ENCODE data around the gene TPK1.
A peak's percentile ranks its signal among the peaks of the same experiment; 100 is the strongest.

TPK1 gene

DNA sequence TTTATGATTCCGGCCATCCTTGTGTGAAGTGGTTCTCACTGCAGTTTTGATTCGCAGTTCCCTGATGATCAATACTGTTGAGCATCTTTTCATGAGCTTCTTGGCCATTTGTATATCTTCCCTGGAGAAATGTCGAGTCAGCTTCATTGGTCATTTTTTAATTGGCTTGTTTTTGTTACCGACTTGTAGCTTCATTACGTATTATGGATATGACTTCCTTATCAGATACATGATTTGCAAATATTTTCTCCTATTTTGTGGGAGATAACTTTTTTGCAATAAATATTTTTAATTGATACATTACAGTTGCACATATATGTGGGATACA is 27.4 kb upstream of the TPK1 start:
- TF ChIP-seq, protein P1, sequence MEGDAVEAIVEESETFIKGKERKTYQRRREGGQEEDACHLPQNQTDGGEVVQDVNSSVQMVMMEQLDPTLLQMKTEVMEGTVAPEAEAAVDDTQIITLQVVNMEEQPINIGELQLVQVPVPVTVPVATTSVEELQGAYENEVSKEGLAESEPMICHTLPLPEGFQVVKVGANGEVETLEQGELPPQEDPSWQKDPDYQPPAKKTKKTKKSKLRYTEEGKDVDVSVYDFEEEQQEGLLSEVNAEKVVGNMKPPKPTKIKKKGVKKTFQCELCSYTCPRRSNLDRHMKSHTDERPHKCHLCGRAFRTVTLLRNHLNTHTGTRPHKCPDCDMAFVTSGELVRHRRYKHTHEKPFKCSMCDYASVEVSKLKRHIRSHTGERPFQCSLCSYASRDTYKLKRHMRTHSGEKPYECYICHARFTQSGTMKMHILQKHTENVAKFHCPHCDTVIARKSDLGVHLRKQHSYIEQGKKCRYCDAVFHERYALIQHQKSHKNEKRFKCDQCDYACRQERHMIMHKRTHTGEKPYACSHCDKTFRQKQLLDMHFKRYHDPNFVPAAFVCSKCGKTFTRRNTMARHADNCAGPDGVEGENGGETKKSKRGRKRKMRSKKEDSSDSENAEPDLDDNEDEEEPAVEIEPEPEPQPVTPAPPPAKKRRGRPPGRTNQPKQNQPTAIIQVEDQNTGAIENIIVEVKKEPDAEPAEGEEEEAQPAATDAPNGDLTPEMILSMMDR (IDR thresholded peaks at IDR 0.05; ENCODE audit: low read depth, low read length, missing control alignments): no peak
- no peak for DNase-seq (ENCODE audit: low read depth)
- in situ Hi-C loops (cut with HindIII; ENCODE audit: low sequenced_read_pairs): no loop called here
- no peak overlapping the region for H3K4me3 ChIP-seq (ENCODE audit: low read depth, low read length)

DNA sequence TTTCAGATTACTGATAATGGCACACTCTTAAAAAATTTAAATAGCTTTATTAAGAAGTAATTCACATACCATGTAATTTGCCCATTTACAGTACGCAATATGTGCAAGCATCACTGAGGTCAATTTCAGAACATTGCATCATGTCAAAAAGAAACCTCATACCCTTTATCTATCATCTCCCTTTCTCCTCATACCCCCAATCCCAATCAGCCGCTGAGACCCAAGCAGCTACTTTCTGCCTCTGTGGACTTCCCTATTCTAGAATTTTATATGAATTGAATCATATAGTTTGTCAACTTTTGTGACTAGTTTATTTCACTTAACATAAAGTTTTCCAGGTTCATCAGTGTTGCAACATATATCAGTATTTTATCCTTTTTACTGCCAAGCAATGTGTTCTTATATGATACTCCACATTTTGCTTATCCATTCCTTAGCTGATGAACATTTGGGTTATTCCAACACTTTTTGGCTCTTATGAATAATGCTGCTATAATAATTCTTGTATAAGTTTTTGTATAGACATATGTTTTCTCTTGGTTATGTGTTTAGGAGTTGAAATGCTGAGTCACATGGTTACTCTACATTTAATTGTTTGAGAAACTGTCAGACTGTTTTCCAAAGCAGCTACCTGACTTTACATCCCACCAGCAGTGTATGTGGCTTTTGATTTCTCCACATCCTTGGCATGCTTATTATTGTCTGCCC is 26.9 kb upstream of the TPK1 start:
- TF ChIP-seq, protein P1 (IDR thresholded peaks at IDR 0.05; ENCODE audit: low read depth, low read length, missing control alignments): no peak
- DNase-seq (ENCODE audit: low read depth): no peak
- in situ Hi-C loops (cut with HindIII; ENCODE audit: low sequenced_read_pairs): no loop called here
- no peak overlapping the region for H3K4me3 ChIP-seq (ENCODE audit: low read depth, low read length)

DNA sequence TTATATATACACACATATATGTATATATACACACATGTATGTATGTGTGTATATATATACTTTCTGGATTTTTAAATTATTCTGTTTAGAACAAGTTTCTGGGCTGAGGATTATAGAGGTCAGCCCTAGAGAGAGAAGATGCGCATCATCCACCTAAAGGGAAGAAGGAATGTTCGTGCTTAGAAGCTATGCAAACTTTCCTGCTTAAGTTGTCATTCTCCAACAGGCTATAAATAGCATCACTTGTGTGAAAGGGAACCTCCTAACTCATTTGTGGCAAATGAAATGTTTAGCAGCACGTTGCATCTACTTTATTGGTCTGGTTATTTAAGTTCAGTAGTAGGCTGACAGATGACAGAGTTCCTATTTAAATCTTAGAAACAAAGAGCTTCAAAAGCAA is 23.9 kb upstream of the TPK1 start:
- TF ChIP-seq, protein P1 (IDR thresholded peaks at IDR 0.05; ENCODE audit: low read depth, low read length, missing control alignments): no peak
- in situ Hi-C loops (cut with HindIII; ENCODE audit: low sequenced_read_pairs): no loop called here

DNA sequence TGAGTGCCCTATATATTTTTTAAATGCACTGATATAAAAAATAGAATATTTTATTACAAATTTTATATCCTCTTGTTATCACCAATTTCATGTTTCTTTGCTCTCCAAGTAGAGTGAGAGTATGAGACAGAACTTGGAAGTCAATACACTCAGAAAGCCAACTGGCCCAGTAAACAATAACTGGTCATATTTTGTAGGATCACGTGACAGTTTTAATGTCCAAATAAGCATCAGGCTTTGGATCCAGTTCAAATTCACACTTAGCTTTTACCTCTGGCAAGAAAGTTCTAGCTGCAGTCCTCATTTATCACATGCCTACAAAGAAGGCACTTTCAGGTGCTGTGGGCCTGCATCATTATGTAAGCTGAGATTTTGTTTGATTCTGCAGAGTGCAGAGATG is 21.6 kb upstream of the TPK1 start:
- no peak overlapping the region for H3K4me3 ChIP-seq (ENCODE audit: low read depth, low read length)
- DNase-seq (ENCODE audit: low read depth): no peak
- in situ Hi-C loops (cut with HindIII; ENCODE audit: low sequenced_read_pairs): no loop called here
- TF ChIP-seq, protein P1 (IDR thresholded peaks at IDR 0.05; ENCODE audit: low read depth, low read length, missing control alignments): no peak

More for the DNA sequence above, 23.9 kb upstream of the TPK1 start:
- DNase-seq (ENCODE audit: low read depth): no peak
- H3K4me3 ChIP-seq (ENCODE audit: low read depth, low read length): no peak overlapping the region

DNA sequence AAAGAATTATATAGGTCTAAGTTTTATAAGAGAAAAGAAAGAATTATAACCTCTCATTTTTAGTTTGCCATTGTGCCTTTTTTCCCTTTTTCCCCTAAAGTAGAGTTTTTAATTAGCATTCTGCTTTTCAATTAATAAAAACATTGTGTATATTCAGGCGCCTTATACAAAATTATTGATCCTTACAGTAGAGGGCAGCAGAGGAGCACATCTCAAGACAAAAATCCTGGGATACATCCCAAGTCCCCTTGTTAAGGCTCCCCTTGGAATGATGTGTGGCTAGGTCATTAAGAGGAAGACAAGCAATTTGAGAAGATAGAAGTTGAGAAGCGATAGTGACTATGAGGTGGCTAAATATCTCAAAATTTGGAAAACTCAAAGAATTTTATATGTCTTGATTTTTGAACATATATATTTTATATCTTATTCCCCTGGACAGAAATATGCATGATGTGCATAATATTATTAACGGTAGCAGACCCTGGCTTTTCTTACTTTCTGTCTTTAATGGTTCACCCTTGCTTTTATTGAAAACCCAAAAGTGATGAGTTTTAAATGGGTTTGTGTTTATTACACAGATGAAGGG is 19.1 kb upstream of the TPK1 start:
- in situ Hi-C loops (cut with HindIII; ENCODE audit: low sequenced_read_pairs): no loop called here
- TF ChIP-seq, protein P1 (IDR thresholded peaks at IDR 0.05; ENCODE audit: low read depth, low read length, missing control alignments): peak; percentile 63
- H3K4me3 ChIP-seq (ENCODE audit: low read depth, low read length): no peak overlapping the region
- no peak for DNase-seq (ENCODE audit: low read depth)

DNA sequence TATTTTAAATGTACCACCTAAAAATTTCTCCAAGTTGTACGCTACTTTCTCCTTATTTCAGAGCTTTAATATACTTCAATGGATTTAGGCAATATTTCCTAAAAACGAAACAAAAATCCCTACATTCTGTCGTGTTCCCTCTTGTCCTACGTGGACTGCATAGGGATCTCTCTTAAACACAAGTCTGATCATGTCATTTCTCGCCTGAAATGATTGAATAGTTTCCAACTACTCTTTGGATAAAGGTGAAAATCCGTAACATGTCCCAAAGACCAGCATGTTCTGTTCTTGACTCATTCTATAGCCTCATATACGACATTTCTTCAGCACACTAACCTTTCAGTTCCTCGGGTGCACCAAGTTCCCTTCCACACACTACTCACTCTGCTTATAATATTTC is 17.7 kb upstream of the TPK1 start:
- H3K4me3 ChIP-seq (ENCODE audit: low read depth, low read length): no peak overlapping the region
- DNase-seq (ENCODE audit: low read depth): no peak
- TF ChIP-seq, protein P1 (IDR thresholded peaks at IDR 0.05; ENCODE audit: low read depth, low read length, missing control alignments): no peak
- in situ Hi-C loops (cut with HindIII; ENCODE audit: low sequenced_read_pairs): no loop called here
